GM10266 (cell line): ENCODE data around the gene CBFA2T3.

Source experiments
- DNase-seq: peaks from one replicate; pipeline ENCODE4 v3.0.0; 2012; ENCODE audit errors: extremely low spot score
- TF ChIP-seq, protein P1 (sequence below): IDR thresholded peaks from 2 replicates; pipeline ENCODE4 v1.5.1; 2012; ENCODE audit warnings: mild to moderate bottlenecking, low read depth; ENCODE audit not compliant: control insufficient read depth, insufficient read depth; ENCODE audit errors: missing control alignments

CBFA2T3 gene

DNA sequence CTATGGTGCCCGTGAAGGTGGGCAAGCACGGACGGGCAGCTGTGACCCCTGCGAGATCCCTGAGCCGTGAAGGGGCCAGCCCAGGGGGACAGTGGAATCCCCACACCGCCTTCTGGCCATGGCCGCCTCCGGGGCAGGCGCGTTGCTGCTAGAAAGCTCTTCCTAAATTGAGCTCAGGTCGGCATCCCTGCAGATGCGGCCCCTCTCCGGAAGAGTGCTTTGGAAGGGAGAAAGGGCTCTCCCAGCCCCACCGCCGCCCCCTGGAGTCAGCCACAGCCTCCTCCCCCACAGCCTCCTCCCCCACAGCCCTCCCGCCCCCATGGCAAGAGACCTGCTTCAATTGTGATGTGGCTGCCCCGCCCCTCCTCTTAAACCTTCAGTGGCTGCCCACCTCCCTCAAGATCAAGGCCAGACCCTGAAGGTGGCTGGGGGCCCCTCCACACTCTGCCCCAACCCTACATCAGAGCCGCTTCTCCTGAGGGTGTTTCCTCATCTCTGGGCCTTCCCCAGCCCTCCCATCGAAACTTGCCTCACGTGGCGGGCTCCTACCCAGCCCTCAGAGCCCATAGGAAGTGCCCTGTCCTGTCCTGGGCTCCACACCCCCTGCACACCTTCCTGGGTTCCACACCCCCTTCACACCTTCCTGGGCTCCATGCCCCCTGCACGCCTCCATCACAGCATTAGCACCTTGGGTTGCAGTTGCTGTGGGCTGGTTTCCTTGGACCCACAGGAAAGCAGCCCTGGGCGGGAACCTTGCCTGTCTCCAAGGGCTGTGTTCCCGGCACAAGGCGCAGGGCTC is 5.5 kb upstream of the CBFA2T3 start:
- no peak for DNase-seq
- TF ChIP-seq, protein P1, sequence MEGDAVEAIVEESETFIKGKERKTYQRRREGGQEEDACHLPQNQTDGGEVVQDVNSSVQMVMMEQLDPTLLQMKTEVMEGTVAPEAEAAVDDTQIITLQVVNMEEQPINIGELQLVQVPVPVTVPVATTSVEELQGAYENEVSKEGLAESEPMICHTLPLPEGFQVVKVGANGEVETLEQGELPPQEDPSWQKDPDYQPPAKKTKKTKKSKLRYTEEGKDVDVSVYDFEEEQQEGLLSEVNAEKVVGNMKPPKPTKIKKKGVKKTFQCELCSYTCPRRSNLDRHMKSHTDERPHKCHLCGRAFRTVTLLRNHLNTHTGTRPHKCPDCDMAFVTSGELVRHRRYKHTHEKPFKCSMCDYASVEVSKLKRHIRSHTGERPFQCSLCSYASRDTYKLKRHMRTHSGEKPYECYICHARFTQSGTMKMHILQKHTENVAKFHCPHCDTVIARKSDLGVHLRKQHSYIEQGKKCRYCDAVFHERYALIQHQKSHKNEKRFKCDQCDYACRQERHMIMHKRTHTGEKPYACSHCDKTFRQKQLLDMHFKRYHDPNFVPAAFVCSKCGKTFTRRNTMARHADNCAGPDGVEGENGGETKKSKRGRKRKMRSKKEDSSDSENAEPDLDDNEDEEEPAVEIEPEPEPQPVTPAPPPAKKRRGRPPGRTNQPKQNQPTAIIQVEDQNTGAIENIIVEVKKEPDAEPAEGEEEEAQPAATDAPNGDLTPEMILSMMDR, result no peak

GRCh38 chr16:88979353-88980015 is 2.5 kb upstream of the CBFA2T3 start:
- DNase-seq, result no peak
- TF ChIP-seq, protein P1, result no peak

DNA sequence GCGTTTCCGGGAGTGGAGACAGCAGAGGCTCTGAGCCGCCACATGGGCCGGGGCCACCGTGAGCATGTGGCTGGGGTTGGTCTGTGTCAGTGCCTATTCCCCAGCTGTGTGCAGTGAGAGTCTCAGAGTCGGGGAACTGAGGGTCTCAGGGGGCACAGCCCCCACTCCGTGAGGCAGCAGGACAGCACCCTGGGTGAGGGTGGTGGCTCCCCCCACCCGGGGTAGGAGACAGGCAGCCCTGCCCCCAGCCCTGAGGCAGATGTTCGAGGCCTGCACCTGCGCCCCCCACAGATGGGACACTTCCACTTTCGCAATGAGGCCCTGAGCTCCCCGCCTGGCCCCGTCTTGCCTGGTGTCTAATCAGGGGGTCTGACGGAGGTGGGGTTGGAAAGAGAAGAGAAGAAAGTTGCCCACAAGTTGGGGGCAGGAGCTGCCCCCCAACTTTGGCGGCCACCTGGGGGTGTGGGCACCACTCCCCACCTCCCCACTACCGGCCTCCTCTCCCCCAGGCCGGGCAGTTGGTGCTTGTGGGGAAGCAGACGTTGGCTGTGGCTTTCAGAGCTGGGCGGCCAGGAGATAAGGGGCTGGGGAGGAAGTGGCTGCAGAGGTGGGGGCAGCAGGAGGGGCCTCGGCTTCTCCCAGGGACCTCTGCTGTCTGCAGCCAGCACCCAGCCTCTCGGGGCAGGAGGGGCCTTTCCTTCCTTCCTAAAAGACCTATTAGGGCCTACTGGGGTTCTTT is 1.8 kb upstream of the CBFA2T3 start:
- peak; percentile 84 for DNase-seq
- TF ChIP-seq, protein P1, result peak; percentile 10

- DNase-seq, result no peak
- TF ChIP-seq, protein P1, result no peak
Measured at GRCh38 chr16:88977812-88978607, 1.0 kb upstream of the CBFA2T3 start.

GRCh38 chr16:88976366-88977017 is 515 bp downstream of the CBFA2T3 start:
- TF ChIP-seq, protein P1, result no peak
- DNase-seq, result no peak

- TF ChIP-seq, protein P1, result no peak
- DNase-seq, result no peak
Measured at GRCh38 chr16:88975511-88976061, 1.4 kb downstream of the CBFA2T3 start.
